CD14-positive monocyte (primary cell): Measurements from ENCODE around the gene UBR3. TPM values are rescaled to one million over a fixed set of nuclear protein-coding genes. Genes with fewer than 3 reads are reported as not detected.

Experiments
- DNase-seq, 3 donors: peaks; one replicate each; pipeline ENCODE4 v3.0.0-alpha.2; 2011 to 2022
- H2AFZ ChIP-seq: 2 replicates; pipeline ENCODE4 v1.6.0; 2012; ENCODE audit warnings: mild to moderate bottlenecking, low read depth, low read length, inconsistent platforms; ENCODE audit not compliant: insufficient read depth, poor library complexity, severe bottlenecking
- H3K27ac ChIP-seq, 2 donors: 1 replicate in 1 of 2; 2 replicates in 1 of 2; pipeline ENCODE4 v1.5.1; 2012 to 2013; ENCODE audit warnings: low read length in 2 of 2, control low read depth in 1 of 2, inconsistent platforms in 1 of 2, low read depth in 1 of 2, mild to moderate bottlenecking in 1 of 2
- H3K27me3 ChIP-seq, 2 donors: one replicate each; pipeline versions ENCODE4 v1.6.0 to v1.6.1; 2011 to 2013; ENCODE audit warnings: low read length in 2 of 2; ENCODE audit not compliant: control insufficient read depth in 2 of 2, insufficient read depth in 2 of 2
- H3K36me3 ChIP-seq, 2 donors: replicated peaks in 1 of 2; 1 replicate in 1 of 2; 2 replicates in 1 of 2; pipeline versions ENCODE4 v1.5.1 to v1.6.1; 2012 to 2013; ENCODE audit warnings: low read length in 2 of 2, control low read depth in 1 of 2, inconsistent platforms in 1 of 2, mild to moderate bottlenecking in 1 of 2; ENCODE audit not compliant: insufficient read depth in 2 of 2, control insufficient read depth in 1 of 2
- H3K4me1 ChIP-seq, 2 donors: 1 replicate in 1 of 2; 2 replicates in 1 of 2; pipeline versions ENCODE4 v1.5.1 to v1.6.1; 2012 to 2013; ENCODE audit warnings: low read length in 2 of 2, control low read depth in 1 of 2, inconsistent platforms in 1 of 2, mild to moderate bottlenecking in 1 of 2, moderate library complexity in 1 of 2; ENCODE audit not compliant: insufficient read depth in 2 of 2, control insufficient read depth in 1 of 2
- H3K4me2 ChIP-seq: replicated peaks from 2 replicates; pipeline ENCODE3; 2012; ENCODE audit warnings: low read length, moderate library complexity, mild to moderate bottlenecking; ENCODE audit not compliant: poor library complexity, severe bottlenecking; ENCODE audit errors: extremely low read depth
- H3K4me3 ChIP-seq, 3 experiments: fragments of 200-600 bp in 1 of 3; sonication (generic) in 1 of 3; replicated peaks in 1 of 3; 1 replicate in 2 of 3; 2 replicates in 1 of 3; pipeline ENCODE4 v1.5.1; 2011 to 2013; ENCODE audit warnings: low read length in 3 of 3, mild to moderate bottlenecking in 3 of 3, control low read depth in 2 of 3, low read depth in 2 of 3, inconsistent platforms in 1 of 3, moderate library complexity in 1 of 3
- H3K79me2 ChIP-seq: 2 replicates; pipeline ENCODE4 v1.6.0; 2012; ENCODE audit warnings: mild to moderate bottlenecking, control low read depth, inconsistent platforms, low read length, moderate library complexity; ENCODE audit not compliant: insufficient read depth
- H3K9ac ChIP-seq: 2 replicates; pipeline ENCODE4 v1.6.0; 2017; ENCODE audit warnings: low read length, mild to moderate bottlenecking; ENCODE audit not compliant: insufficient read depth, poor library complexity, severe bottlenecking
- H3K9me3 ChIP-seq, 2 donors: replicated peaks in 1 of 2; 1 replicate in 1 of 2; 2 replicates in 1 of 2; pipeline versions ENCODE4 v1.5.1 to v1.6.1; 2012 to 2013; ENCODE audit warnings: low read length in 2 of 2, control low read depth in 1 of 2; ENCODE audit not compliant: control insufficient read depth in 1 of 2, insufficient read depth in 1 of 2
- H4K20me1 ChIP-seq: 2 replicates; pipeline ENCODE4 v1.6.0; 2012; ENCODE audit warnings: mild to moderate bottlenecking, low read length, control low read depth, moderate library complexity; ENCODE audit not compliant: insufficient read depth
- H3K27ac Mint-ChIP-seq, 7 donors: one replicate each; pipeline ENCODE4 v1.8.0; 2020; ENCODE audit warnings: mild to moderate bottlenecking in 7 of 7, mixed read lengths in 7 of 7, moderate library complexity in 6 of 7, inconsistent platforms in 2 of 7
- H3K27me3 Mint-ChIP-seq, 3 donors: one replicate each; pipeline ENCODE4 v1.8.0; 2021 to 2022; ENCODE audit warnings: low read depth in 3 of 3, mild to moderate bottlenecking in 3 of 3, mixed read lengths in 3 of 3, moderate library complexity in 3 of 3, inconsistent platforms in 1 of 3
- H3K36me3 Mint-ChIP-seq, 2 donors: one replicate each; pipeline ENCODE4 v1.8.0; 2020; ENCODE audit warnings: mixed read lengths in 2 of 2, inconsistent platforms in 1 of 2, mild to moderate bottlenecking in 1 of 2
- H3K4me1 Mint-ChIP-seq: one replicate; pipeline ENCODE4 v1.8.0; 2020; ENCODE audit warnings: mild to moderate bottlenecking, mixed read lengths
- H3K4me3 Mint-ChIP-seq, 2 donors: one replicate each; pipeline ENCODE4 v1.8.0; 2020; ENCODE audit warnings: mild to moderate bottlenecking in 2 of 2, mixed read lengths in 2 of 2, moderate library complexity in 1 of 2
- H3K9me3 Mint-ChIP-seq, 7 donors: one replicate each; pipeline ENCODE4 v1.8.0; 2020 to 2022; ENCODE audit warnings: mixed read lengths in 7 of 7, mild to moderate bottlenecking in 6 of 7, moderate library complexity in 6 of 7, inconsistent platforms in 2 of 7
- CTCF ChIP-seq: fragments of 200-600 bp; IDR thresholded peaks from one replicate; pipeline ENCODE4 v1.8.0; 2022; ENCODE audit warnings: antibody characterized with exemption, mild to moderate bottlenecking
- WGBS: methylation state at CpG from one replicate; pipeline ENCODE4 v1.1.5; 2013; ENCODE audit warnings: missing lambda C conversion rate; ENCODE audit not compliant: insufficient coverage; 5-methylcytosine and 5-hydroxymethylcytosine counted together
- intact Hi-C, 2 donors: fragments of 100-400 bp; cut with micrococcal nuclease; formaldehyde crosslinking; loops; one replicate each; pipeline versions ENCODE4 v1.15.0 to v1.15.1; 2023
- polyA plus RNA-seq, 3 donors: library from polyadenylated mRNA; depleted of rRNA in 1 of 3; unstranded in 2 of 3; stranded (reverse) in 1 of 3; fragments of 300-500 nt in 2 of 3; fragments of >200 nt in 1 of 3; fragmentation: Illumina TruSeq in 2 of 3; gene quantifications; 1 replicate in 2 of 3; 2 replicates in 1 of 3; pipeline ENCODE4 v1.2.3, GENCODE V29; 2012 to 2021

The UBR3 gene
- polyA plus RNA-seq, 3 donors: 4.3 to 10.7 (median 4.7) TPM

GRCh38 chr2:170005702-170006101 lies 178.4 kb downstream of the UBR3 start:
- peaks cover 0 to 3% (median 0%) of the 10 kb centered on the region in 7 donors for H3K9me3 Mint-ChIP-seq
- Histone ChIP-seq H2AFZ (no peak overlapping the region), H3K4me1 (no peaks in the 10 kb centered on the region), H3K36me3 (peaks cover 51 to 61% of the 10 kb centered on the region in 2 donors), H3K9ac (no peak overlapping the region), H3K27me3 (no peaks in the 10 kb centered on the region), H3K4me3 (no peak overlapping the region), H3K9me3 (no peaks in the 10 kb centered on the region), H3K79me2 (no peaks in the 10 kb centered on the region), H3K27ac (no peak overlapping the region), H4K20me1 (no peaks in the 10 kb centered on the region), H3K4me2 (no peak overlapping the region)
- H3K36me3 Mint-ChIP-seq: peaks cover 60 to 73% of the 10 kb centered on the region in 2 donors
- intact Hi-C loops: no loop called here
- no peak for TF ChIP-seq CTCF
- no peak for DNase-seq
- 33% methylated on average over 1 of the region's 1 CpG for WGBS
- H3K27ac Mint-ChIP-seq: peak overlapping the region in 3 of 7 donors; percentile 26 to 67 (median 28)
- H3K27me3 Mint-ChIP-seq: no peaks in the 10 kb centered on the region
- no peak overlapping the region for H3K4me3 Mint-ChIP-seq
- peaks cover 10% of the 10 kb centered on the region for H3K4me1 Mint-ChIP-seq

GRCh38 chr2:170006587-170007325 lies 179.5 kb downstream of the UBR3 start:
- Histone ChIP-seq H3K9me3 (no peaks in the 10 kb centered on the region), H3K27ac (no peak overlapping the region), H3K79me2 (no peaks in the 10 kb centered on the region), H3K4me1 (no peaks in the 10 kb centered on the region), H3K9ac (no peak overlapping the region), H3K4me3 (no peak overlapping the region), H3K27me3 (no peaks in the 10 kb centered on the region), H4K20me1 (no peaks in the 10 kb centered on the region), H3K4me2 (no peak overlapping the region), H3K36me3 (peaks cover 47 to 56% of the 10 kb centered on the region in 2 donors), H2AFZ (no peak overlapping the region)
- Mint-ChIP-seq H3K4me3 (no peak overlapping the region), H3K4me1 (peaks cover 10% of the 10 kb centered on the region), H3K9me3 (peaks cover 0 to 3% (median 0%) of the 10 kb centered on the region in 7 donors), H3K27ac (no peak overlapping the region), H3K27me3 (no peaks in the 10 kb centered on the region), H3K36me3 (peaks cover 56 to 74% of the 10 kb centered on the region in 2 donors)
- 85% methylated on average over 6 of the region's 8 CpGs for WGBS
- no peak for DNase-seq
- intact Hi-C loops: no loop called here
- TF ChIP-seq CTCF: no peak
